ENCODE measurements around the gene ATXN8OS. TPM values are rescaled to one million over a fixed set of nuclear protein-coding genes. Genes with fewer than 3 reads are reported as not detected.

Gene ATXN8OS
- polyA plus RNA-seq (2011; rRNA removed) (not detected in 2 replicates), polyA plus RNA-seq (2017; fragmentation: RNase III; extraction: RNeasy Plus Mini Kit Qiagen cat#74134 plus additional on column Dnase treatment) (not detected in 3 replicates), polyA minus RNA-seq (2011; rRNA and poly(A)+ RNA removed) (not detected in 2 replicates)
- not detected in 2 replicates for polyA plus RNA-seq (2012; cell fraction: cytosol; rRNA removed)
- not detected in 2 replicates for polyA plus RNA-seq (2012; cell fraction: nucleus; rRNA removed)

DNA sequence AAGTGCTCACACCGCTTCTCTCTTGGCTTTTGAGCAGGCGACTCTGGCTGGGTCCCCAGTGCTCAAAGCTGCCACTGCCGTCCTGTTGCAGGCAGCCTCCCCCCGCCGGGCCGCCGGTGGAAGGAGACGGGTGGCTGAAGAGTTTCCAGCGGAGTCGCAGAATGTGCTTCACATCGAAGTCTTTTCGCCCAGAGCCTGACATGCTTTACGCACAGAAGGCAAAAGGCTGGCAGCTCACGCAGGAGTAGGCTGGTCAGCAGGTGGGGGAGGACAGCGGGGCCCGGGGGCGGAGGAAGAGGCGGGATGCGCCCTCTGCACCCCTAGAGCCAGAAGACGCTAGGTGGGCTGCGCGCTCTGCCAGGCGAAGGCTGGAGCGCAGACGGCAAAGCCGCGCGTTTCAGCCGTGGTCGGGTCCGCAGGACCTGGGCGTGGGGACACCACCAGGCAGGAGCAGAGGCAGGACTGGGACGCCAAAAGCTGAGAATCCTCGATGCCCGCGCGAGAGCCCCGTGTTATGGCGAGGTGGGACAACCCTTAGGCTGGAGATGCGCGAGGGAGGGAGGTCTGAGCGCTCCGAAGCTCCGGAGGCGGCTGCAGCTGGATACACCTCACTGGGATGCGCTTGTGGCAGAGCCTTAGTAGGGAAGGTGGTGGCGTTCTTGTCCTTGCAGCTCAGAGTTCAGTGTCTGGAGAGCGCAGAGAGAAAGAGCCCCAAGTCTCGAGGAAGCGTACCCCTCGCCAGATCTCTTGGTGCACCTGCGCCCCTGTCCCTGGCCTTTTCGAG is at the start of gene ATXN8OS:
Gene ATXN8OS, plus strand, starts transcription at position 329 of the 784 bp plus-strand sequence.
- FAIRE-seq: no peak
- CTCF ChIA-PET: no interaction called here
- ATAC-seq: no peak
- POLR2A ChIA-PET: no interaction called here
- DNase-seq (ENCODE audit: low read depth in 1 of 2, low spot score in 1 of 2): no peak
- Histone ChIP-seq H3K4me2 (no peak within 1 kb of the TSS), H3K9me3 (no peaks in the 10 kb centered on the region), H3K4me1 (no peaks in the 10 kb centered on the region), H3K4me3 (no peak within 1 kb of the TSS), H3K27ac (no peak within 1 kb of the TSS)
- WGBS (ENCODE audit: missing lambda C conversion rate): 50% methylated on average over 19 of the region's 53 CpGs
- no peak for TF ChIP-seq MYC (IDR thresholded peaks at IDR 0.05; ENCODE audit: borderline replicate concordance, low read length)
- no peak for TF ChIP-seq ZSCAN20 (CRISPR knock-in tag; IDR thresholded peaks at IDR 0.05)
- no peak for TF ChIP-seq RARB (CRISPR knock-in tag; IDR thresholded peaks at IDR 0.05)

DNA sequence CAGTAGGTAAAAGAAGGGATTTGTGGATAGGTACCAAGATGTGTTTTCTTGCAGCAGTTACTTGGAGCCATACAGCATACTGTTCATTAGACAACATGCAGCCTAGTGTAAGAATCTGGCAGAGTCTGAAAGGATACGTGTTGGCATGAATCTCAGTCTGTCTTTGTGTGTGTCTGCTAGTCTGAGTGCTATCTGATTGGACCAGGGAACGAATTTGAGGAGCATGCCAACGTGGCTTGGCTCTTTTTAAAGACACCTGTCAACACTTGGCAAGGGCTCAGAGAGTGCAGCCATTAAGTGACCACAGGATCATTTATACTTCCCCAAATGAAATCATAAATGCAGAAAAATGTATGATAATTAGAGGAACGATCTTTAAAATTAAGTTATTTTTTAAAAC is 27.6 kb upstream of the ATXN8OS start:
- no peak overlapping the region for H3K4me2 ChIP-seq
- WGBS (ENCODE audit: missing lambda C conversion rate): 4% methylated on average over 4 of the region's 4 CpGs
- no peak overlapping the region for H3K27ac ChIP-seq
- H3K9me3 ChIP-seq: no peaks in the 10 kb centered on the region
- FAIRE-seq: no peak
- H3K4me3 ChIP-seq: no peak overlapping the region
- POLR2A ChIA-PET: no interaction called here
- ATAC-seq: no peak
- TF ChIP-seq KDM1A (IDR thresholded peaks at IDR 0.05; ENCODE audit: low read depth): no peak
- TF ChIP-seq CBX2 (IDR thresholded peaks at IDR 0.05; ENCODE audit: borderline replicate concordance, low read depth): no peak
- no peak for DNase-seq (ENCODE audit: low read depth in 1 of 2, low spot score in 1 of 2)
- CTCF ChIA-PET: no interaction called here
- H3K4me1 ChIP-seq: no peaks in the 10 kb centered on the region

DNA sequence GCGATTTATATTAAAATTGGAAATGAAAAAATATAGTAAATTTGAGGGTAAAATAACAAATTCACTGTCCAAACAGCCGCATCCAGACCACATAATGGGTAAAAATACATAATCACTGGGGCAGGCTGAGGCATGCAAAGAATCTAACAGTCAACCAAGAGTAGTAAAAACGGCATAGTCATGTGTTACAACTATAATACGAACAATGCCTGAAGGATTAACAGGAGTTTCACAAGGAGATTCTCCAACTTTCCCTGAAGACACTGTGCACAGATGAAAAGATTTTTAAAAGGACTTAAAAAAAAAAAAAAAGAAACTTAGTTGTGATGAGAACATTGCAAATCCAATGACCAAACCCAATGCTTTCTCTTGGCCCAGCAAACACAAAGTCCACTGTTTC is 20.4 kb upstream of the ATXN8OS start:
- ChIA-PET CTCF (interaction anchor here (2.2 kb wide), 1 partner anchor 11 kb away, joined by 7 read pairs; no protein-coding TSS in a partner anchor), POLR2A (interaction anchor here (0.6 kb wide), 1 partner anchor 140 kb away, joined by 3 read pairs; no protein-coding TSS in a partner anchor)
- ATAC-seq: no peak

DNA sequence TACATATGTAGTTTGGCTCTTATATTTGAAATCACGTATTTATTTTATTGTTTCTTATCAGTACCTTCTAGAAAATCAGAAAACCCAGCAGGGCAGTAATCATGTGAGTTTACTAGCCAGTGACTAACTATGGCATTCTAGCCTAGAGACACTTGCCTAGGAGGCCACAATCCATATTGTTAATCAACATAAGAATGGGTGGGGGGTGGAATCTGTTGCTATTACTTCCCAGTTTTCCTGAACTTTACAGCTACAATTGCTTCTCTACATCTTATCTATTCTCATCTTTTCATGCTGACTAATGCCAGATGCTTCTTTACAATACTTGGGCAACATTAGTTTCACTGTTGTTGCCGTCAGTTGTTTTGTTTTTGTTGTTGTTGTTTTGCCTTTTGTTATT is 18.7 kb upstream of the ATXN8OS start:
- no peaks in the 10 kb centered on the region for H3K4me1 ChIP-seq
- TF ChIP-seq EHF (CRISPR knock-in tag; IDR thresholded peaks at IDR 0.05) (no peak), JUN (IDR thresholded peaks at IDR 0.05) (no peak), BHLHE40 (IDR thresholded peaks at IDR 0.05; ENCODE audit: low read depth, low read length) (no peak), ZSCAN20 (CRISPR knock-in tag; IDR thresholded peaks at IDR 0.05) (no peak), SREBF2 (IDR thresholded peaks at IDR 0.05) (no peak), POLR2AphosphoS2 (conservative IDR thresholded peaks at IDR 0.05; ENCODE audit: low read length) (no peak), TP53 (CRISPR knock-in tag; IDR thresholded peaks at IDR 0.05) (no peak)
- TF ChIP-seq, protein P1, sequence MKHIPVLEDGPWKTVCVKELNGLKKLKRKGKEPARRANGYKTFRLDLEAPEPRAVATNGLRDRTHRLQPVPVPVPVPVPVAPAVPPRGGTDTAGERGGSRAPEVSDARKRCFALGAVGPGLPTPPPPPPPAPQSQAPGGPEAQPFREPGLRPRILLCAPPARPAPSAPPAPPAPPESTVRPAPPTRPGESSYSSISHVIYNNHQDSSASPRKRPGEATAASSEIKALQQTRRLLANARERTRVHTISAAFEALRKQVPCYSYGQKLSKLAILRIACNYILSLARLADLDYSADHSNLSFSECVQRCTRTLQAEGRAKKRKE (CRISPR knock-in tag; IDR thresholded peaks at IDR 0.05; ENCODE audit: low read depth): no peak
- TF ChIP-seq, protein P2, sequence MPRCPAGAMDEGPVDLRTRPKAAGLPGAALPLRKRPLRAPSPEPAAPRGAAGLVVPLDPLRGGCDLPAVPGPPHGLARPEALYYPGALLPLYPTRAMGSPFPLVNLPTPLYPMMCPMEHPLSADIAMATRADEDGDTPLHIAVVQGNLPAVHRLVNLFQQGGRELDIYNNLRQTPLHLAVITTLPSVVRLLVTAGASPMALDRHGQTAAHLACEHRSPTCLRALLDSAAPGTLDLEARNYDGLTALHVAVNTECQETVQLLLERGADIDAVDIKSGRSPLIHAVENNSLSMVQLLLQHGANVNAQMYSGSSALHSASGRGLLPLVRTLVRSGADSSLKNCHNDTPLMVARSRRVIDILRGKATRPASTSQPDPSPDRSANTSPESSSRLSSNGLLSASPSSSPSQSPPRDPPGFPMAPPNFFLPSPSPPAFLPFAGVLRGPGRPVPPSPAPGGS (IDR thresholded peaks at IDR 0.05): no peak
- TF ChIP-seq, protein P3, sequence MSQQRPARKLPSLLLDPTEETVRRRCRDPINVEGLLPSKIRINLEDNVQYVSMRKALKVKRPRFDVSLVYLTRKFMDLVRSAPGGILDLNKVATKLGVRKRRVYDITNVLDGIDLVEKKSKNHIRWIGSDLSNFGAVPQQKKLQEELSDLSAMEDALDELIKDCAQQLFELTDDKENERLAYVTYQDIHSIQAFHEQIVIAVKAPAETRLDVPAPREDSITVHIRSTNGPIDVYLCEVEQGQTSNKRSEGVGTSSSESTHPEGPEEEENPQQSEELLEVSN (IDR thresholded peaks at IDR 0.05; ENCODE audit: borderline replicate concordance, low read depth): no peak
- ChIA-PET CTCF (no interaction called here), POLR2A (no interaction called here)
- DNase-seq (ENCODE audit: low read depth in 1 of 2, low spot score in 1 of 2) (no peak), ATAC-seq (no peak), FAIRE-seq (no peak)
- H3K27ac ChIP-seq: no peak overlapping the region
- H3K4me2 ChIP-seq: no peak overlapping the region
- no peak overlapping the region for H3K4me3 ChIP-seq
- WGBS (ENCODE audit: missing lambda C conversion rate): 60% methylated on average over 2 of the region's 2 CpGs
- no peaks in the 10 kb centered on the region for H3K9me3 ChIP-seq

More for the DNA sequence above, 20.4 kb upstream of the ATXN8OS start:
- WGBS (ENCODE audit: missing lambda C conversion rate): 20% methylated on average over 4 of the region's 4 CpGs
- Histone ChIP-seq H3K4me2 (no peak overlapping the region), H3K27ac (no peak overlapping the region), H3K4me1 (no peaks in the 10 kb centered on the region), H3K9me3 (no peaks in the 10 kb centered on the region), H3K4me3 (no peak overlapping the region)
- no peak for FAIRE-seq
- DNase-seq (ENCODE audit: low read depth in 1 of 2, low spot score in 1 of 2): no peak
- TF ChIP-seq JUN (IDR thresholded peaks at IDR 0.05): no peak
- TF ChIP-seq SMC3 (IDR thresholded peaks at IDR 0.05): no peak
- no peak for TF ChIP-seq CBX8 (IDR thresholded peaks at IDR 0.05)
- TF ChIP-seq FOSL2 (IDR thresholded peaks at IDR 0.05): no peak
- no peak for TF ChIP-seq FOSL2 (CRISPR knock-in tag; IDR thresholded peaks at IDR 0.05)
- no peak for TF ChIP-seq CHD4 (IDR thresholded peaks at IDR 0.05; ENCODE audit: borderline replicate concordance)
- TF ChIP-seq, protein P4, sequence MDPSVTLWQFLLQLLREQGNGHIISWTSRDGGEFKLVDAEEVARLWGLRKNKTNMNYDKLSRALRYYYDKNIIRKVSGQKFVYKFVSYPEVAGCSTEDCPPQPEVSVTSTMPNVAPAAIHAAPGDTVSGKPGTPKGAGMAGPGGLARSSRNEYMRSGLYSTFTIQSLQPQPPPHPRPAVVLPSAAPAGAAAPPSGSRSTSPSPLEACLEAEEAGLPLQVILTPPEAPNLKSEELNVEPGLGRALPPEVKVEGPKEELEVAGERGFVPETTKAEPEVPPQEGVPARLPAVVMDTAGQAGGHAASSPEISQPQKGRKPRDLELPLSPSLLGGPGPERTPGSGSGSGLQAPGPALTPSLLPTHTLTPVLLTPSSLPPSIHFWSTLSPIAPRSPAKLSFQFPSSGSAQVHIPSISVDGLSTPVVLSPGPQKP (IDR thresholded peaks at IDR 0.05; ENCODE audit: low read depth, low read length): no peak
- TF ChIP-seq RARB (CRISPR knock-in tag; IDR thresholded peaks at IDR 0.05): no peak
- no peak for TF ChIP-seq NFE2L2 (conservative IDR thresholded peaks at IDR 0.05; ENCODE audit: low read length)
- TF ChIP-seq HOXA7 (CRISPR knock-in tag; IDR thresholded peaks at IDR 0.05): no peak
- TF ChIP-seq RAD21 (conservative IDR thresholded peaks at IDR 0.05 in 1 of 2, IDR thresholded peaks at IDR 0.05 in 1 of 2): no peak
- no peak for TF ChIP-seq EHF (CRISPR knock-in tag; IDR thresholded peaks at IDR 0.05)
- TF ChIP-seq NR3C1 (IDR thresholded peaks at IDR 0.05): no peak
- TF ChIP-seq HOXB13 (CRISPR knock-in tag; IDR thresholded peaks at IDR 0.05; ENCODE audit: low read depth): no peak
- TF ChIP-seq, protein P5, sequence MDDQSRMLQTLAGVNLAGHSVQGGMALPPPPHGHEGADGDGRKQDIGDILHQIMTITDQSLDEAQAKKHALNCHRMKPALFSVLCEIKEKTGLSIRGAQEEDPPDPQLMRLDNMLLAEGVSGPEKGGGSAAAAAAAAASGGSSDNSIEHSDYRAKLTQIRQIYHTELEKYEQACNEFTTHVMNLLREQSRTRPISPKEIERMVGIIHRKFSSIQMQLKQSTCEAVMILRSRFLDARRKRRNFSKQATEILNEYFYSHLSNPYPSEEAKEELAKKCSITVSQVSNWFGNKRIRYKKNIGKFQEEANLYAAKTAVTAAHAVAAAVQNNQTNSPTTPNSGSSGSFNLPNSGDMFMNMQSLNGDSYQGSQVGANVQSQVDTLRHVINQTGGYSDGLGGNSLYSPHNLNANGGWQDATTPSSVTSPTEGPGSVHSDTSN (IDR thresholded peaks at IDR 0.05): no peak

Measured in A549 (cell line).